GM10266 (cell line): ENCODE results near the gene SETD4.

Experiments
- DNase-seq: peaks from one replicate; pipeline ENCODE4 v3.0.0; 2012; ENCODE audit errors: extremely low spot score
- TF ChIP-seq, protein P1 (sequence below): IDR thresholded peaks from 2 replicates; pipeline ENCODE4 v1.5.1; 2012; ENCODE audit warnings: mild to moderate bottlenecking, low read depth; ENCODE audit not compliant: control insufficient read depth, insufficient read depth; ENCODE audit errors: missing control alignments

Gene SETD4

DNA sequence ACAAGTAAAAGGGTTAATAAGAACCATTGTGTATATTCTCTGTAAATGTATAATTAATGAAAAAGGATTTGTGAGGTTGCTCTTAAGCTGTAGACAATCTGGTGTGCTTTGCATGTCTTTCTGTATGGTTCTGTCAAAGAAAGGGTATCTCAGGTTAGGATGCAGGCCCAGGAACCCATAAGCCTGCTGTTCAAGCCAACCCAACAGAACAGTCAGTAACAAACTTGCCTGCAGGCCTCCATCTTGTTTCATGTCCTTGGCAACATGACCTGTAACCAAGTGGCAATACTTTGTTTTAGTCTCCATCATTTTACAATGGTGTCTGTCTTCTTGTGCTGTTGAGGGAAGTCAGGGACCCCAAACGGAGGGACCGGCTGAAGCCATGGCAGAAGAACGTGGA, 38.7 kb upstream of the SETD4 start:
- DNase-seq: no peak
- TF ChIP-seq, protein P1, sequence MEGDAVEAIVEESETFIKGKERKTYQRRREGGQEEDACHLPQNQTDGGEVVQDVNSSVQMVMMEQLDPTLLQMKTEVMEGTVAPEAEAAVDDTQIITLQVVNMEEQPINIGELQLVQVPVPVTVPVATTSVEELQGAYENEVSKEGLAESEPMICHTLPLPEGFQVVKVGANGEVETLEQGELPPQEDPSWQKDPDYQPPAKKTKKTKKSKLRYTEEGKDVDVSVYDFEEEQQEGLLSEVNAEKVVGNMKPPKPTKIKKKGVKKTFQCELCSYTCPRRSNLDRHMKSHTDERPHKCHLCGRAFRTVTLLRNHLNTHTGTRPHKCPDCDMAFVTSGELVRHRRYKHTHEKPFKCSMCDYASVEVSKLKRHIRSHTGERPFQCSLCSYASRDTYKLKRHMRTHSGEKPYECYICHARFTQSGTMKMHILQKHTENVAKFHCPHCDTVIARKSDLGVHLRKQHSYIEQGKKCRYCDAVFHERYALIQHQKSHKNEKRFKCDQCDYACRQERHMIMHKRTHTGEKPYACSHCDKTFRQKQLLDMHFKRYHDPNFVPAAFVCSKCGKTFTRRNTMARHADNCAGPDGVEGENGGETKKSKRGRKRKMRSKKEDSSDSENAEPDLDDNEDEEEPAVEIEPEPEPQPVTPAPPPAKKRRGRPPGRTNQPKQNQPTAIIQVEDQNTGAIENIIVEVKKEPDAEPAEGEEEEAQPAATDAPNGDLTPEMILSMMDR: no peak

DNA sequence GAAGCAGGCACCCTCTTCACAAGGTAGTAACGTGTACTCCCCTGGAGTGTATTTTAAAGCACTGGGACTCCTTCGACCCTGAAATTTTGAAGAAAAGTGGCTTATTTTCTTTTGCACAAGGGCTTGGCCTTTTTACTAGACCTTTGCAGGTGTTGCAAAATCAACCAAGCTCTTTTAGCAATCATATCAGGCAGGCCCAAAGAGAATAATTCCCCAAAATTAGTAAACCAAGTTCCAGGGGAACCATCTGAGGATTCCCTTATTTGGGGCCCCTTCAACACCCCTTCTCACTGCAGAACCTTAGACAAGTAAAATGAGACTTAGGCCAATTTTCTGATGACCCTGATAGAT, 37.8 kb upstream of the SETD4 start:
- TF ChIP-seq, protein P1: no peak
- DNase-seq: no peak

DNA sequence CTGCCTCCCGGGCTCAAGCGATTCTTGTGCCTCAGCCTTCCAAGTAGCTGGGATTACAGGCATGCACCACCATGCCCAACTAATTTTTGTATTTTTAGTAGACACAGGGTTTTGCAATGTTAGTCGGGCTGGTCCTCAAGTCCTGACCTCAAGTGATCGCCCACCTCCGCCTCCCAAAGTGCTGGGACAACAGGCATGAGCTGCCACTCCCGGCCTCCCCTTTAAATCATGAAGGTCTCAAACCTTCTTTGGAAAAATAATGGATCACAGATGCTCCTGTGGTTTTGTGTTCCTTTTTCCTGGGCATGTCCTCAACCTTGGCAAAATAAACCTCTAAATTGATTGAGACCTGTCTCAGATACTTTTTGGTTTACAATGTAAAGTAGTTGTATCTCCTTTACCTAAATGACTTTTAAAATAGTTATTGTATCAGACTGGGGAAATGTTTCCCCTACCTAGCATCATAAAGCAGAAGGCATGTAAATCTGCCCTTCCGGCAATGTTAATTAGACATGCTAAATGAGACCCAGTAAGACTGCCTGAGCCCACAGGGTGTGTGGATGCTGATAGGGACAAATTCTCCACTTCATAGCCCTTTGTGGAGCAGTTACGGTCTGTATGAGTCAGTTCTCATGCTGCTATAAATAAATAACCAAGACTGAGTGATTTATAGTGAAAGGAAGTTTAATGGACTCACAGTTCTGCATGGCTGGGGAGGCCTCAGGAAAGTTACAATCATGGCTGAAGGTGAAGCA, 37.3 kb upstream of the SETD4 start:
- TF ChIP-seq, protein P1: no peak
- no peak for DNase-seq

DNA sequence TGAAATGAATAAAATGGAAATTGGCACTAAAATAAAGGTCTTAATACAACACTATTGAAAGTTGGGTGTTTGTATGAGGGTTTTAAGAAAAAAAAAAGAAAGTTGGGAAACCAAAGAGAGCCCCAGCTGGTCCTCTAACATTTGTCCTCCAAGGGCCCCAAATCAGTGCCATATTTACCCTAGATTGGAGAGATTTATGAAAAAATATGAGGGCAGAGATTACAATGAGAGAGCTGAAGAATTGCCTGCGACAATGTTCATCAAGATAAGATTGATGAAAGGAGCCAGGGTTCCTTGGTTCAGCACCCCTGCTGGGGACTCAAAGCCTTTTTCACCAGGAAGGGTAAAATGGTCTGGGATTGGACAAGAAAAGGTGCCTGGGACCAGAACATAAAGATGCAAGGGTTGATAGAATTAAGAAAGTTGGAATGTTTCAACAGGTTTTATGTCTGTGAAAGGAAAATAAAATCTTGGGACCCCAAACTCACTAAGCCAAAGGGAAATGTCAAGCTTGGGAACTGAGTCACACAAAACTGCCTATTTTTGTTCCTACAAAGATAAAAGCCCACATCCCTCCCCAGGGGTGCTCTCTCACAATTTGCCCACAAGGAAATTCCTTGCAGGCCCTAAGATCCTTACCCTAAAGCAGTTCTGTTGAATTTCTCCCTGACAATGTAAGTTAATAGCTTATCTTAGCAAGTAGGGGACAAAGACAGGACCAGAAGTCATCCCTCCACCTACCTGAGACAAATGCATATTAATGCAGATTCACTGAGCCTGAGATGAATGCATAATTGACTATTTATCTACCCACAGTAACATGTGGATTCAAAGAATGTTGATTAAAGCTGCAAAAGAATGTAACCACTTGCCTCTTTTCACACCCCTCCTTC, 36.3 kb upstream of the SETD4 start:
- DNase-seq: no peak
- TF ChIP-seq, protein P1: no peak

DNA sequence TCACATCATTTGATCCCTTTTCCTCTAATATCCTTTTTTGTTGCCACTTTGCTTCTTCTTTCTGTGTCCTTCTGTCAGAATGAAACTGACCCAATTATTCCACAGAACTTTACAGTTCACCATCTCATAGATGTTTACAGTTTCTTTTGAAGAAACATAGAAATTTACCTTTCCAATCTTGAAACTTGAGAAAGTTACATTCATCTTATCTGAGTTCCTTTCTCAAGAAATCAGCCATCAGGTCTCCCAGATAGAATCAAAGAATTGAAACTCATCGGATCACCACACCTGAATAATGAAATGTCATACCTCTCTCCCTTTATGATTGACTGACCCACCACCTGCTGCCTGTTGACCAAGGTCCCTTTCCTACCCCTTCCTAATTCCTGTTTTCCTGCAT, 33.2 kb upstream of the SETD4 start:
- DNase-seq: no peak
- TF ChIP-seq, protein P1: no peak

DNA sequence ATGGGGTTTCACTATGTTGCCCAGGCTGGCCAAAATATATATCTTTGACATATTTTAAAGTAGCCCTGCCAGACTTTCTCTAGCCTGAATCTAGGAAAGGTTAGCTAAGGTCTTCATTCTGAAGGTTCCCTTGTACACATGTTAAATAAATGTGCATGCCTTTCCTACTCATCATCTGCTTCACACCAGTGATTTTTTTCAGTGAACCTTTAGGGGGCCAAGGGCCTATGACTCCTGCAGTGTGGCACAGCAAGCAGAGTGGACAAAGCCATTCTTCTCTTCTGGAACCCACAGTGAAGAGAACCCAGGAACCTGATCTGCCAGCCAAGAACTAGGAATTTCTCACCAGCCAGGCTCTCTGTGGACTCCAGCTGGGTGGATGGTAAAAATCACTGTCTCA, 32.4 kb upstream of the SETD4 start:
- no peak for DNase-seq
- TF ChIP-seq, protein P1: no peak

DNA sequence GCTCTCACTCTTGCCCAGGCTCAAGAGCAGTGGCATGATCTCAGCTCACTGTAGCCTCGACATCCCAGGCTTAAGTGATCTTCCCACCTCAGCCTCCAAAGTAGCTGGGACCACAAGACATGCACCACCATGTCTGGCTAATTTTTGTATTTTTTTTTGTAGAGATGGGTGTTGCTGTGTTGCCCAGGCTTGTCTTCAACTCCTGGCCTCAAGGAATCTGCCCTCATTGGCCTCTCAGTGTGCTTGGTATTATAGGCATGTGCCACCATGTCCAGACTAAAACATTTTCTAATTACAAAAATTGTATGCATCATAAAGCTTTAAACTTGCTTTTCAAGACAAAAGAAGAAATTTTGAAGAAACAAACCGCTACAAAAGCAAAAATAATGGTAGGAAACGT, 29.6 kb upstream of the SETD4 start:
- TF ChIP-seq, protein P1: no peak
- no peak for DNase-seq
